Urinary bladder (tissue), 4 donors: Measurements from ENCODE around the gene HOXA5. TPM values are rescaled to one million over a fixed set of nuclear protein-coding genes. Genes with fewer than 3 reads are reported as not detected.

Experiments
- DNase-seq: peaks from one replicate; pipeline ENCODE4 v3.0.0-alpha.2; 2015; ENCODE audit errors: extremely low spot score
- H3K27ac ChIP-seq: one replicate; pipeline ENCODE4 v1.5.1; 2013; ENCODE audit warnings: low read depth, mild to moderate bottlenecking, moderate library complexity
- H3K36me3 ChIP-seq: one replicate; pipeline ENCODE4 v1.6.1; 2013; ENCODE audit warnings: mild to moderate bottlenecking, moderate library complexity; ENCODE audit not compliant: insufficient read depth
- H3K4me1 ChIP-seq: one replicate; pipeline ENCODE4 v1.6.1; 2013; ENCODE audit warnings: mild to moderate bottlenecking, moderate library complexity; ENCODE audit not compliant: insufficient read depth
- H3K4me3 ChIP-seq: one replicate; pipeline ENCODE4 v1.5.1; 2013; ENCODE audit warnings: low read depth, low read length
- WGBS: extraction: QIAGEN DNeasy Blood & Tissue Kit; methylation state at CpG from one replicate; pipeline ENCODE4 v1.1.7; 2013; 5-methylcytosine and 5-hydroxymethylcytosine counted together
- polyA plus RNA-seq: library from polyadenylated mRNA; stranded (reverse); fragments of 200-250 nt; gene quantifications from one replicate; pipeline ENCODE4 v1.2.3, GENCODE V29; 2013
- total RNA-seq: library from RNA; depleted of rRNA; stranded (reverse); fragments of >200 nt; gene quantifications from one replicate; pipeline ENCODE4 v1.2.3, GENCODE V29; 2014
- donor health status: healthy with polysubstance abuse.
- donor health status: healthy.

HOXA5 gene
- total and polyA plus RNA-seq, 2 donors: 9.9 to 12.5 TPM

- DNase-seq: no peak
- no peak overlapping the region for H3K27ac ChIP-seq
- H3K36me3 ChIP-seq: no peaks in the 10 kb centered on the region
- 69% methylated on average over 48 of the region's 48 CpGs for WGBS
- no peaks in the 10 kb centered on the region for H3K4me1 ChIP-seq
- peak overlapping the region; percentile 62 for H3K4me3 ChIP-seq
These were observed 11.7 kb upstream of the HOXA5 start for GRCh38 chr7:27154901-27155815.

- no peak overlapping the region for H3K27ac ChIP-seq
- WGBS: 93% methylated on average over 10 of the region's 10 CpGs
- DNase-seq: no peak
These were observed 10.9 kb upstream of the HOXA5 start for GRCh38 chr7:27154369-27154768.

GRCh38 chr7:27153526-27153925, 10.0 kb upstream of the HOXA5 start:
- Histone ChIP-seq H3K27ac (no peak overlapping the region), H3K36me3 (no peaks in the 10 kb centered on the region), H3K4me3 (no peak overlapping the region), H3K4me1 (no peaks in the 10 kb centered on the region)
- no peak for DNase-seq
- 95% methylated on average over 3 of the region's 3 CpGs for WGBS

More at GRCh38 chr7:27154369-27154768, 10.9 kb upstream of the HOXA5 start:
- Histone ChIP-seq H3K4me3 (no peak overlapping the region), H3K4me1 (no peaks in the 10 kb centered on the region), H3K36me3 (no peaks in the 10 kb centered on the region)

GRCh38 chr7:27152816-27153442, 9.4 kb upstream of the HOXA5 start:
- WGBS: 46% methylated on average over 22 of the region's 22 CpGs
- Histone ChIP-seq H3K4me1 (no peaks in the 10 kb centered on the region), H3K36me3 (no peaks in the 10 kb centered on the region), H3K27ac (peak overlapping the region; percentile 93), H3K4me3 (peak overlapping the region; percentile 56)
- no peak for DNase-seq

GRCh38 chr7:27151931-27152815, 8.7 kb upstream of the HOXA5 start, which contains the start of gene HOXA3:
Gene HOXA3, minus strand, starts transcription at chr7:27152583. Its CDS starts 41,943 bp downstream, at chr7:27110640.
- H3K27ac ChIP-seq: peak within 1 kb of the TSS; percentile 94
- H3K4me3 ChIP-seq: peak within 1 kb of the TSS; percentile 56
- H3K4me1 ChIP-seq: no peaks in the 10 kb centered on the region
- H3K36me3 ChIP-seq: no peaks in the 10 kb centered on the region
- DNase-seq: no peak
- 2% methylated on average over 53 of the region's 53 CpGs for WGBS

GRCh38 chr7:27151341-27151930, 8.0 kb upstream of the HOXA5 start:
- H3K36me3 ChIP-seq: no peaks in the 10 kb centered on the region
- 1% methylated on average over 27 of the region's 27 CpGs for WGBS
- DNase-seq: no peak
- H3K4me3 ChIP-seq: peak overlapping the region; percentile 56
- peak overlapping the region; percentile 94 for H3K27ac ChIP-seq
- H3K4me1 ChIP-seq: no peaks in the 10 kb centered on the region

- Histone ChIP-seq H3K4me1 (no peaks in the 10 kb centered on the region), H3K4me3 (peak overlapping the region; percentile 56), H3K36me3 (no peaks in the 10 kb centered on the region), H3K27ac (peak overlapping the region; percentile 94)
- under 1% methylated on average over 58 of the region's 58 CpGs for WGBS
- no peak for DNase-seq
These were observed 7.3 kb upstream of the HOXA5 start for GRCh38 chr7:27150568-27151340.

- 28% methylated on average over 13 of the region's 13 CpGs for WGBS
- no peaks in the 10 kb centered on the region for H3K36me3 ChIP-seq
- H3K4me3 ChIP-seq: peak overlapping the region; percentile 56
- H3K27ac ChIP-seq: peak overlapping the region; percentile 61
- no peak for DNase-seq
- H3K4me1 ChIP-seq: no peaks in the 10 kb centered on the region
These were observed 6.5 kb upstream of the HOXA5 start for GRCh38 chr7:27149842-27150567.

- Histone ChIP-seq H3K27ac (peak overlapping the region; percentile 55), H3K4me1 (no peaks in the 10 kb centered on the region), H3K4me3 (peak overlapping the region; percentile 46), H3K36me3 (no peaks in the 10 kb centered on the region)
- 14% methylated on average over 30 of the region's 30 CpGs for WGBS
- DNase-seq: no peak
These were observed 5.5 kb upstream of the HOXA5 start for GRCh38 chr7:27148756-27149641.

GRCh38 chr7:27148031-27148755, 4.7 kb upstream of the HOXA5 start:
- Histone ChIP-seq H3K4me3 (peak overlapping the region; percentile 46), H3K27ac (peak overlapping the region; percentile 55), H3K4me1 (no peaks in the 10 kb centered on the region), H3K36me3 (peaks cover 2% of the 10 kb centered on the region)
- DNase-seq: no peak
- WGBS: 14% methylated on average over 28 of the region's 28 CpGs
